Panc1 (cell line): ENCODE data around the gene DDC. TPM values are rescaled to one million over a fixed set of nuclear protein-coding genes. Genes with fewer than 3 reads are reported as not detected.

Experiments
- ATAC-seq: fragments of 200-7000 bp; cut with Tn5 transposase; 2 replicates; pipeline ENCODE4 v1.9.1; 2020; ENCODE audit warnings: mild to moderate bottlenecking, moderate library complexity
- BruUV-seq: library from RNA; stranded (reverse); fragments of 400-500 nt; replicated peaks from 2 replicates; lab custom pipeline; 2021; lab: Mats Ljungman, UMichigan
- CTCF ChIA-PET: fragments of 300-600 bp; sonication (Branson Sonifier 250); formaldehyde crosslinking; loops from one replicate; lab custom pipeline; 2022; ENCODE audit warnings: antibody characterized with exemption; lab: Charles Lee
- POLR2A ChIA-PET: fragments of 300-600 bp; sonication (Branson Sonifier 250); formaldehyde crosslinking; loops from one replicate; lab custom pipeline; 2022; ENCODE audit warnings: antibody characterized with exemption; lab: Charles Lee
- DNase-seq: peaks from one replicate; pipeline ENCODE4 v3.0.0-alpha.2; 2010; ENCODE audit warnings: low read depth, low spot score
- H3K27ac ChIP-seq: 2 replicates; pipeline ENCODE4 v1.5.1; 2011; ENCODE audit warnings: mild to moderate bottlenecking, low read length, inconsistent platforms
- H3K27me3 ChIP-seq: fragments of 200-500 bp; sonication (Bioruptor generic); 2 replicates; pipeline ENCODE4 v1.6.0; 2014; ENCODE audit warnings: low read length, inconsistent platforms; ENCODE audit not compliant: control insufficient read depth, insufficient read depth
- H3K36me3 ChIP-seq: fragments of 200-500 bp; sonication (Bioruptor generic); 2 replicates; pipeline ENCODE4 v1.5.1; 2014; ENCODE audit warnings: inconsistent platforms, mild to moderate bottlenecking, low read length, moderate library complexity; ENCODE audit not compliant: control insufficient read depth, insufficient read depth
- H3K4me1 ChIP-seq: 2 replicates; pipeline ENCODE4 v1.5.1; 2011; ENCODE audit warnings: inconsistent platforms, mild to moderate bottlenecking, low read length, moderate library complexity; ENCODE audit not compliant: control insufficient read depth, insufficient read depth
- H3K4me3 ChIP-seq, 2 experiments: 2 replicates each; pipeline ENCODE4 v1.5.1; 2011 to 2012; ENCODE audit warnings: low read depth in 2 of 2, low read length in 2 of 2, mild to moderate bottlenecking in 2 of 2, inconsistent platforms in 1 of 2, moderate library complexity in 1 of 2
- H3K9me3 ChIP-seq: fragments of 200-500 bp; sonication (Bioruptor generic); 2 replicates; pipeline ENCODE4 v1.5.1; 2014; ENCODE audit warnings: low read depth, mild to moderate bottlenecking, inconsistent platforms, low read length, moderate library complexity; ENCODE audit not compliant: control insufficient read depth, insufficient read depth
- CTCF ChIP-seq: fragments of 450-650 bp; IDR thresholded peaks from 2 replicates; pipeline ENCODE4 v1.5.1; 2017; ENCODE audit warnings: mild to moderate bottlenecking
- POLR2AphosphoS5 ChIP-seq: IDR thresholded peaks from 2 replicates; pipeline ENCODE4 v1.6.1; 2012; ENCODE audit warnings: mild to moderate bottlenecking, low read depth, low read length, moderate library complexity
- SIN3A ChIP-seq: IDR thresholded peaks from 2 replicates; pipeline ENCODE4 v1.6.1; 2012; ENCODE audit warnings: low read depth, mild to moderate bottlenecking, low read length, moderate library complexity, borderline replicate concordance; ENCODE audit not compliant: insufficient read depth
- TCF7L2 ChIP-seq: IDR thresholded peaks from 2 replicates; pipeline ENCODE4 v1.6.1; 2011; ENCODE audit warnings: mild to moderate bottlenecking, low read depth, low read length, inconsistent platforms
- in situ Hi-C: cut with HindIII; loops from 2 replicates; pipeline ENCODE4 v1.10.0; 2016; ENCODE audit warnings: low sequenced_read_pairs, low pct_unique_long_range_greater_than_20kb
- intact Hi-C: fragments of 100-400 bp; cut with micrococcal nuclease; formaldehyde crosslinking; loops from one replicate; pipeline ENCODE4 v1.10.0; 2022; ENCODE audit not compliant: unreplicated experiment
- total RNA-seq: library from RNA; stranded (reverse); gene quantifications from one replicate; pipeline ENCODE4 v1.2.1, GENCODE V29; 2021; ENCODE audit not compliant: unreplicated experiment
- TF ChIP-seq, protein P1 (sequence below), 2 experiments: IDR thresholded peaks; 2 replicates each; pipeline ENCODE4 v1.6.1; 2011 to 2012; ENCODE audit warnings: low read depth in 2 of 2, control low read depth in 1 of 2, low read length in 1 of 2, mild to moderate bottlenecking in 1 of 2, moderate library complexity in 1 of 2; ENCODE audit not compliant: insufficient read depth in 1 of 2

The DDC gene
- total RNA-seq, 1 experiment from 2014 or later: not detected

- H3K9me3 ChIP-seq: no peaks in the 10 kb centered on the region
- no TSS peak for BruUV-seq
- H3K27ac ChIP-seq: no peak overlapping the region
- intact Hi-C loops: no loop called here
- no peaks in the 10 kb centered on the region for H3K27me3 ChIP-seq
- H3K36me3 ChIP-seq: no peaks in the 10 kb centered on the region
- TF ChIP-seq SIN3A (no peak), CTCF (peak; percentile 76)
- ATAC-seq (peak; percentile 70; the same call in 1 of the 2 replicates), DNase-seq (no peak)
- no peak overlapping the region for H3K4me3 ChIP-seq
- in situ Hi-C loops: no loop called here
- ChIA-PET POLR2A (interaction anchor here (0.6 kb wide), 1 partner anchor 157 kb away, joined by 5 read pairs; no protein-coding TSS in a partner anchor), CTCF (interaction anchor here (0.6 to 0.7 kb wide), 2 partner anchors 27 to 83 kb away, joined by 4 to 6 read pairs; no protein-coding TSS in a partner anchor)
- no peaks in the 10 kb centered on the region for H3K4me1 ChIP-seq
Observed at GRCh38 chr7:50595491-50596102, 30.4 kb upstream of the DDC start.

GRCh38 chr7:50594734-50595485 is 29.7 kb upstream of the DDC start:
- H3K27ac ChIP-seq: no peak overlapping the region
- in situ Hi-C loops: no loop called here
- no peaks in the 10 kb centered on the region for H3K36me3 ChIP-seq
- H3K9me3 ChIP-seq: no peaks in the 10 kb centered on the region
- DNase-seq (no peak), ATAC-seq (no peak)
- TF ChIP-seq SIN3A (no peak), TCF7L2 (no peak), POLR2AphosphoS5 (no peak), CTCF (no peak)
- TF ChIP-seq, protein P1, sequence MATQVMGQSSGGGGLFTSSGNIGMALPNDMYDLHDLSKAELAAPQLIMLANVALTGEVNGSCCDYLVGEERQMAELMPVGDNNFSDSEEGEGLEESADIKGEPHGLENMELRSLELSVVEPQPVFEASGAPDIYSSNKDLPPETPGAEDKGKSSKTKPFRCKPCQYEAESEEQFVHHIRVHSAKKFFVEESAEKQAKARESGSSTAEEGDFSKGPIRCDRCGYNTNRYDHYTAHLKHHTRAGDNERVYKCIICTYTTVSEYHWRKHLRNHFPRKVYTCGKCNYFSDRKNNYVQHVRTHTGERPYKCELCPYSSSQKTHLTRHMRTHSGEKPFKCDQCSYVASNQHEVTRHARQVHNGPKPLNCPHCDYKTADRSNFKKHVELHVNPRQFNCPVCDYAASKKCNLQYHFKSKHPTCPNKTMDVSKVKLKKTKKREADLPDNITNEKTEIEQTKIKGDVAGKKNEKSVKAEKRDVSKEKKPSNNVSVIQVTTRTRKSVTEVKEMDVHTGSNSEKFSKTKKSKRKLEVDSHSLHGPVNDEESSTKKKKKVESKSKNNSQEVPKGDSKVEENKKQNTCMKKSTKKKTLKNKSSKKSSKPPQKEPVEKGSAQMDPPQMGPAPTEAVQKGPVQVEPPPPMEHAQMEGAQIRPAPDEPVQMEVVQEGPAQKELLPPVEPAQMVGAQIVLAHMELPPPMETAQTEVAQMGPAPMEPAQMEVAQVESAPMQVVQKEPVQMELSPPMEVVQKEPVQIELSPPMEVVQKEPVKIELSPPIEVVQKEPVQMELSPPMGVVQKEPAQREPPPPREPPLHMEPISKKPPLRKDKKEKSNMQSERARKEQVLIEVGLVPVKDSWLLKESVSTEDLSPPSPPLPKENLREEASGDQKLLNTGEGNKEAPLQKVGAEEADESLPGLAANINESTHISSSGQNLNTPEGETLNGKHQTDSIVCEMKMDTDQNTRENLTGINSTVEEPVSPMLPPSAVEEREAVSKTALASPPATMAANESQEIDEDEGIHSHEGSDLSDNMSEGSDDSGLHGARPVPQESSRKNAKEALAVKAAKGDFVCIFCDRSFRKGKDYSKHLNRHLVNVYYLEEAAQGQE (IDR thresholded peaks at IDR 0.05; ENCODE audit: insufficient read depth in 1 of 2, low read depth in 2 of 2, low read length in 1 of 2): no peak
- BruUV-seq: no TSS peak
- no peaks in the 10 kb centered on the region for H3K4me1 ChIP-seq
- ChIA-PET CTCF (interaction anchor here (0.6 kb wide), 1 partner anchor 103 kb away, joined by 3 read pairs; no protein-coding TSS in a partner anchor), POLR2A (interaction anchor here (0.6 kb wide), 1 partner anchor 158 kb away, joined by 5 read pairs; no protein-coding TSS in a partner anchor)
- H3K27me3 ChIP-seq: no peaks in the 10 kb centered on the region
- no peak overlapping the region for H3K4me3 ChIP-seq
- intact Hi-C loops: no loop called here
